B cell (primary cell): ENCODE data around the gene CLASP2. TPM values are rescaled to one million over a fixed set of nuclear protein-coding genes. Genes with fewer than 3 reads are reported as not detected.

Experiments
- ATAC-seq: fragments of 200-7000 bp; cut with Tn5 transposase; one replicate; pipeline ENCODE4 v1.10.0; 2021; ENCODE audit warnings: low read depth, mild to moderate bottlenecking, moderate number of reproducible peaks, moderate library complexity
- CTCF ChIA-PET: fragments of 350-600 bp; sonication (Branson Sonifier 250); formaldehyde crosslinking; loops from one replicate; lab custom pipeline; 2021; ENCODE audit warnings: antibody characterized with exemption, inconsistent platforms; lab: Charles Lee
- POLR2A ChIA-PET: fragments of 350-600 bp; sonication (Branson Sonifier 250); formaldehyde crosslinking; loops from one replicate; lab custom pipeline; 2021; ENCODE audit warnings: antibody characterized with exemption; lab: Charles Lee
- DNase-seq: peaks from one replicate; pipeline ENCODE4 v3.0.0; 2013
- H2AFZ ChIP-seq: 2 replicates; pipeline ENCODE4 v1.6.1; 2012; ENCODE audit warnings: mild to moderate bottlenecking, low read depth, low read length; ENCODE audit not compliant: insufficient read depth, poor library complexity, severe bottlenecking
- H3K27ac ChIP-seq, 2 donors: 1 replicate in 1 of 2; 2 replicates in 1 of 2; pipeline ENCODE4 v1.5.1; 2012 to 2013; ENCODE audit warnings: low read length in 2 of 2, mild to moderate bottlenecking in 2 of 2, moderate library complexity in 1 of 2
- H3K27me3 ChIP-seq, 4 experiments: fragments of 200-600 bp in 1 of 4; sonication (generic) in 1 of 4; replicated peaks in 1 of 4; 1 replicate in 2 of 4; 2 replicates in 2 of 4; pipeline versions ENCODE4 v1.6.1 to v1.7.0; 2013 to 2016; ENCODE audit warnings: low read length in 3 of 4, mild to moderate bottlenecking in 2 of 4, mixed read lengths in 1 of 4, moderate library complexity in 1 of 4; ENCODE audit not compliant: insufficient read depth in 4 of 4, control insufficient read depth in 3 of 4; ENCODE audit errors: control extremely low read depth in 1 of 4
- H3K36me3 ChIP-seq, 2 experiments: replicated peaks in 1 of 2; 1 replicate in 1 of 2; 2 replicates in 1 of 2; pipeline versions ENCODE4 v1.6.1 to v1.7.1; 2013; ENCODE audit warnings: low read length in 1 of 2; ENCODE audit not compliant: insufficient read depth in 2 of 2, control insufficient read depth in 1 of 2; ENCODE audit errors: control extremely low read depth in 1 of 2, extremely low read depth in 1 of 2
- H3K4me1 ChIP-seq, 2 donors: fragments of 200-600 bp in 1 of 2; sonication (generic) in 1 of 2; 1 replicate in 1 of 2; 2 replicates in 1 of 2; pipeline versions ENCODE4 v1.5.1 to v1.6.1; 2013 to 2017; ENCODE audit warnings: low read length in 2 of 2; ENCODE audit not compliant: control insufficient read depth in 2 of 2, insufficient read depth in 2 of 2
- H3K4me2 ChIP-seq: replicated peaks from 2 replicates; pipeline ENCODE3; 2012; ENCODE audit warnings: mild to moderate bottlenecking, low read depth, low read length; ENCODE audit not compliant: poor library complexity, severe bottlenecking
- H3K4me3 ChIP-seq, 5 experiments: fragments of 200-600 bp in 1 of 5; sonication (generic) in 1 of 5; 1 replicate in 3 of 5; 2 replicates in 2 of 5; pipeline versions ENCODE4 v1.5.1 to v1.7.0; 2011 to 2016; ENCODE audit warnings: low read length in 4 of 5, mild to moderate bottlenecking in 4 of 5, low read depth in 2 of 5, control low read depth in 1 of 5, moderate library complexity in 1 of 5; ENCODE audit not compliant: insufficient read depth in 1 of 5; ENCODE audit errors: control extremely low read depth in 1 of 5, extremely low read depth in 1 of 5
- H3K79me2 ChIP-seq: fragments of 200-600 bp; sonication (generic); one replicate; pipeline ENCODE4 v1.6.0; 2016; ENCODE audit warnings: low read length; ENCODE audit not compliant: control insufficient read depth, insufficient read depth
- H3K9ac ChIP-seq: fragments of 200-600 bp; sonication (generic); 2 replicates; pipeline ENCODE4 v1.6.1; 2017; ENCODE audit warnings: mild to moderate bottlenecking, low read length, moderate library complexity
- H3K9me3 ChIP-seq, 3 donors: one replicate each; pipeline versions ENCODE4 v1.6.1 to v1.7.1; 2013; ENCODE audit warnings: low read length in 2 of 3; ENCODE audit not compliant: control insufficient read depth in 2 of 3, insufficient read depth in 1 of 3; ENCODE audit errors: control extremely low read depth in 1 of 3
- H4K20me1 ChIP-seq: 2 replicates; pipeline ENCODE4 v1.6.0; 2012; ENCODE audit warnings: mild to moderate bottlenecking, low read length; ENCODE audit not compliant: insufficient read depth, control insufficient read depth, poor library complexity, severe bottlenecking
- H3K27ac Mint-ChIP-seq: one replicate; pipeline ENCODE4 v1.8.0; 2021; ENCODE audit warnings: mixed read lengths
- H3K27me3 Mint-ChIP-seq: one replicate; pipeline ENCODE4 v1.8.0; 2021; ENCODE audit warnings: mixed read lengths
- H3K4me1 Mint-ChIP-seq: one replicate; pipeline ENCODE4 v1.8.0; 2021; ENCODE audit warnings: mixed read lengths
- H3K4me3 Mint-ChIP-seq: one replicate; pipeline ENCODE4 v1.8.0; 2021; ENCODE audit warnings: mixed read lengths
- H3K9me3 Mint-ChIP-seq: one replicate; pipeline ENCODE4 v1.8.0; 2022; ENCODE audit warnings: mixed read lengths; ENCODE audit not compliant: insufficient read depth
- CTCF ChIP-seq: fragments of 200-600 bp; IDR thresholded peaks from one replicate; pipeline ENCODE4 v1.8.0; 2022; ENCODE audit warnings: antibody characterized with exemption, mild to moderate bottlenecking
- EZH2 ChIP-seq: IDR thresholded peaks from 2 replicates; pipeline ENCODE4 v1.6.1; 2012; ENCODE audit warnings: borderline replicate concordance, low read depth, mild to moderate bottlenecking, moderate library complexity, low read length; ENCODE audit not compliant: insufficient read depth, poor library complexity, severe bottlenecking
- WGBS: methylation state at CpG from one replicate; pipeline ENCODE4 v1.1.5; 2013; ENCODE audit warnings: missing lambda C conversion rate; ENCODE audit not compliant: insufficient coverage; 5-methylcytosine and 5-hydroxymethylcytosine counted together
- intact Hi-C: fragments of 100-400 bp; cut with micrococcal nuclease; formaldehyde crosslinking; loops from one replicate; pipeline ENCODE4 v1.10.0; 2022
- polyA plus RNA-seq: library from polyadenylated mRNA; depleted of rRNA; stranded (reverse); fragments of >200 nt; gene quantifications from 2 replicates; pipeline ENCODE4 v1.2.3, GENCODE V29; 2012
- total RNA-seq, 2 donors: library from RNA; stranded (reverse); fragments of 120-200 nt in 1 of 2; gene quantifications; 1 replicate in 1 of 2; 2 replicates in 1 of 2; pipeline versions ENCODE4 v1.2.3 to v1.2.4, GENCODE V29; 2013 to 2022

CLASP2 gene
- total and polyA plus RNA-seq, 2 donors (not counting 1 experiment from before 2014, with no cell fraction given), result 10.7 to 109 TPM

GRCh38 chr3:33458446-33458845 lies 259.6 kb downstream of the CLASP2 start:
- Histone ChIP-seq H3K36me3 (no peaks in the 10 kb centered on the region), H3K9ac (no peak overlapping the region), H3K9me3 (peaks cover 5 to 42% (median 12%) of the 10 kb centered on the region in 3 donors), H3K79me2 (no peaks in the 10 kb centered on the region), H3K27me3 (no peaks in the 10 kb centered on the region), H3K4me3 (no peak overlapping the region), H3K4me1 (no peaks in the 10 kb centered on the region), H3K4me2 (no peak overlapping the region), H3K27ac (no peak overlapping the region), H2AFZ (no peak overlapping the region), H4K20me1 (no peaks in the 10 kb centered on the region)
- ChIA-PET POLR2A (no interaction called here), CTCF (interaction anchor here (0.6 kb wide), 1 partner anchor 104 kb away, joined by 3 read pairs; no protein-coding TSS in a partner anchor)
- ATAC-seq (no peak), DNase-seq (no peak)
- peaks cover 13% of the 10 kb centered on the region for H3K9me3 Mint-ChIP-seq
- WGBS, result 96% methylated on average over 2 of the region's 3 CpGs
- H3K27ac Mint-ChIP-seq, result no peak overlapping the region
- TF ChIP-seq CTCF (no peak), EZH2 (no peak)
- H3K4me3 Mint-ChIP-seq, result no peak overlapping the region
- no peaks in the 10 kb centered on the region for H3K27me3 Mint-ChIP-seq
- no peaks in the 10 kb centered on the region for H3K4me1 Mint-ChIP-seq
- intact Hi-C loops, result no loop called here

- no peaks in the 10 kb centered on the region for H3K4me1 Mint-ChIP-seq
- ATAC-seq (no peak), DNase-seq (no peak)
- no peak overlapping the region for H3K27ac Mint-ChIP-seq
- Histone ChIP-seq H3K9ac (no peak overlapping the region), H3K9me3 (peaks cover 3 to 44% (median 12%) of the 10 kb centered on the region in 3 donors), H3K4me2 (no peak overlapping the region), H3K4me3 (no peak overlapping the region), H2AFZ (no peak overlapping the region), H3K36me3 (no peaks in the 10 kb centered on the region), H3K4me1 (no peaks in the 10 kb centered on the region), H4K20me1 (no peaks in the 10 kb centered on the region), H3K27ac (no peak overlapping the region), H3K27me3 (no peaks in the 10 kb centered on the region), H3K79me2 (no peaks in the 10 kb centered on the region)
- TF ChIP-seq EZH2 (no peak), CTCF (no peak)
- no peak overlapping the region for H3K4me3 Mint-ChIP-seq
- intact Hi-C loops, result no loop called here
- CTCF ChIA-PET, result no interaction called here
- H3K27me3 Mint-ChIP-seq, result no peaks in the 10 kb centered on the region
- WGBS, result 83% methylated on average over 2 of the region's 2 CpGs
- POLR2A ChIA-PET, result interaction anchor here (0.7 kb wide), 1 partner anchor 411 kb away, joined by 3 read pairs; no protein-coding TSS in a partner anchor
- H3K9me3 Mint-ChIP-seq, result peaks cover 13% of the 10 kb centered on the region
Measured at GRCh38 chr3:33456756-33457155, 261.3 kb downstream of the CLASP2 start.
